ENCODE data around the gene KRT86. TPM values are rescaled to one million over a fixed set of nuclear protein-coding genes. Genes with fewer than 3 reads are reported as not detected.

Gene KRT86
- total RNA-seq, 2 experiments from 2014 or later = not detected

DNA sequence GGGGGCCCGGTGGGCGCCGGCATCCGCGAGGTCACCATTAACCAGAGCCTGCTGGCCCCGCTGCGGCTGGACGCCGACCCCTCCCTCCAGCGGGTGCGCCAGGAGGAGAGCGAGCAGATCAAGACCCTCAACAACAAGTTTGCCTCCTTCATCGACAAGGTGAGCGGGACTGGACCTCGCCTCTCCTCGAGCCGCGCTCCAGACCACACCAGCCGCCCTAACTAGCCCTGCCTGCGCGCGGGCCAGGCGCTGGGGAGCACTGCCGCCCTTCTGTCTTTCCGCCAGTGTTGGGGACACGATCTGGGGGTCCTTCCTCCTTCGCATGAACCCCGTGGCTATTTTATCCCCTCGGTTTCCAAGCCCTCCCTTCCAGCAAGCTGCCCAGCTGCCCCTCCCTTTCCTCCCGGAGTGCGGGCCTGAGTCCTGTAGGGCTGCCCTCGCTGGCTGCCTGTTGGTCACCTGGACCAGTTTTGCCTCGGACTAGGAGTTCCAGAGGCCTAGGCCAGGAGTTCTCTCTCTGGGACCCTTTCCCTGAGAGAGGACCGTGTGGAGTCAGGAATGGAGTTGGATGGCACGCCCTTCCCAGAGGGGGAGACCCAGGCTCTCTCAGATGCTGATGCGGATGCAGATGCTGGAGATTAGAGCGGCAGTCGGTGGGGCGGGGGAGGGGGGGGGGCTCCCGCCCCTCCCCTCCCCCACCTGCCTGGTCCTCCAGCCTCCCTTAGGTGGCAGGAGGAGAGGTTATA is 40.8 kb upstream of the KRT86 start:
- H3K4me3 ChIP-seq (ENCODE audit: low read length) = no peak overlapping the region
- no peaks in the 10 kb centered on the region for H3K36me3 ChIP-seq (ENCODE audit: insufficient read depth, low read length)
- no peak overlapping the region for H3K27ac ChIP-seq (ENCODE audit: low read depth in 1 of 2, low read length in 2 of 2)
- H3K4me1 ChIP-seq (ENCODE audit: insufficient read depth, low read length) = peaks cover 2% of the 10 kb centered on the region
- TF ChIP-seq CTCF (IDR thresholded peaks at IDR 0.05) = no peak
- no peaks in the 10 kb centered on the region for H3K4me1 Mint-ChIP-seq (ENCODE audit: low read depth)
- H3K27ac Mint-ChIP-seq = no peak overlapping the region
- no peak overlapping the region for H3K4me3 Mint-ChIP-seq
- H3K27me3 Mint-ChIP-seq = peaks cover 55% of the 10 kb centered on the region
- ATAC-seq (ENCODE audit: poor library complexity) (no peak), DNase-seq (no peak)
- H3K27me3 ChIP-seq (ENCODE audit: control insufficient read depth in 1 of 2, insufficient read depth in 2 of 2, low read length in 2 of 2) = peaks cover 16 to 38% of the 10 kb centered on the region in 2 experiments
- H3K9me3 Mint-ChIP-seq = no peaks in the 10 kb centered on the region
- ChIA-PET POLR2A (no interaction called here), CTCF (no interaction called here)
- intact Hi-C loops (cut with DNase I, micrococcal nuclease) = no loop called here
- no peaks in the 10 kb centered on the region for H3K36me3 Mint-ChIP-seq (ENCODE audit: low read depth)
- H3K9me3 ChIP-seq (ENCODE audit: control insufficient read depth in 1 of 2, insufficient read depth in 1 of 2, low read length in 2 of 2) = peaks cover 0 to 5% of the 10 kb centered on the region in 2 experiments

- Mint-ChIP-seq H3K27ac (no peak overlapping the region), H3K9me3 (no peaks in the 10 kb centered on the region), H3K36me3 (ENCODE audit: low read depth) (no peaks in the 10 kb centered on the region), H3K4me1 (ENCODE audit: low read depth) (no peaks in the 10 kb centered on the region), H3K27me3 (peaks cover 51% of the 10 kb centered on the region), H3K4me3 (no peak overlapping the region)
- ChIA-PET POLR2A (no interaction called here), CTCF (no interaction called here)
- DNase-seq (no peak), ATAC-seq (ENCODE audit: poor library complexity) (no peak)
- Histone ChIP-seq H3K9me3 (ENCODE audit: control insufficient read depth in 1 of 2, insufficient read depth in 1 of 2, low read length in 2 of 2) (peaks cover 0 to 5% of the 10 kb centered on the region in 2 experiments), H3K4me3 (ENCODE audit: low read length) (no peak overlapping the region), H3K4me1 (ENCODE audit: insufficient read depth, low read length) (peaks cover 2% of the 10 kb centered on the region), H3K36me3 (ENCODE audit: insufficient read depth, low read length) (no peaks in the 10 kb centered on the region), H3K27me3 (ENCODE audit: control insufficient read depth in 1 of 2, insufficient read depth in 2 of 2, low read length in 2 of 2) (peaks cover 16 to 38% of the 10 kb centered on the region in 2 experiments), H3K27ac (ENCODE audit: low read depth in 1 of 2, low read length in 2 of 2) (no peak overlapping the region)
- TF ChIP-seq CTCF (IDR thresholded peaks at IDR 0.05) = no peak
- intact Hi-C loops (cut with DNase I, micrococcal nuclease) = no loop called here
These were observed 40.1 kb upstream of the KRT86 start for GRCh38 chr12:52234223-52234810.

- H3K9me3 ChIP-seq (ENCODE audit: control insufficient read depth in 1 of 2, insufficient read depth in 1 of 2, low read length in 2 of 2) = peaks cover 0 to 5% of the 10 kb centered on the region in 2 experiments
- H3K4me3 ChIP-seq (ENCODE audit: low read length) = no peak overlapping the region
- peaks cover 16 to 38% of the 10 kb centered on the region in 2 experiments for H3K27me3 ChIP-seq (ENCODE audit: control insufficient read depth in 1 of 2, insufficient read depth in 2 of 2, low read length in 2 of 2)
- H3K27ac ChIP-seq (ENCODE audit: low read depth in 1 of 2, low read length in 2 of 2) = no peak overlapping the region
- Mint-ChIP-seq H3K27ac (no peak overlapping the region), H3K4me1 (ENCODE audit: low read depth) (no peaks in the 10 kb centered on the region), H3K4me3 (no peak overlapping the region), H3K36me3 (ENCODE audit: low read depth) (no peaks in the 10 kb centered on the region), H3K27me3 (peaks cover 43% of the 10 kb centered on the region), H3K9me3 (no peaks in the 10 kb centered on the region)
- POLR2A ChIA-PET = no interaction called here
- CTCF ChIA-PET = no interaction called here
- ATAC-seq (ENCODE audit: poor library complexity) = no peak
- H3K4me1 ChIP-seq (ENCODE audit: insufficient read depth, low read length) = peaks cover 2% of the 10 kb centered on the region
- no peak for DNase-seq
- no peak for TF ChIP-seq CTCF (IDR thresholded peaks at IDR 0.05)
- H3K36me3 ChIP-seq (ENCODE audit: insufficient read depth, low read length) = no peaks in the 10 kb centered on the region
- intact Hi-C loops (cut with DNase I, micrococcal nuclease) = no loop called here
These were observed 39.3 kb upstream of the KRT86 start for GRCh38 chr12:52235001-52235764.
